HepG2 (cell line): Measurements from ENCODE around the gene HOXA7. TPM values are rescaled to one million over a fixed set of nuclear protein-coding genes. Genes with fewer than 3 reads are reported as not detected.
A peak's percentile ranks its signal among the peaks of the same experiment; 100 is the strongest.

ENCODE experiments used
- ASH2L ChIP-seq: fragments of 300-600, 200-600 bp; sonication (generic); IDR thresholded peaks from 2 replicates; pipeline ENCODE4 v1.7.0; 2017; ENCODE audit warnings: low read depth, mild to moderate bottlenecking, moderate library complexity, mixed read lengths, low read length; ENCODE audit not compliant: insufficient read length
- ELF4 ChIP-seq: sonication (generic); formaldehyde crosslinking; IDR thresholded peaks from 2 replicates; pipeline ENCODE4 v1.5.0; 2020; ENCODE audit warnings: missing genetic modification reagents, mild to moderate bottlenecking, moderate library complexity, borderline replicate concordance
- GPBP1L1 ChIP-seq: sonication (generic); formaldehyde crosslinking; IDR thresholded peaks from 2 replicates; pipeline ENCODE4 v1.5.0; 2020; ENCODE audit warnings: mild to moderate bottlenecking, missing genetic modification reagents
- MXD4 ChIP-seq: IDR thresholded peaks from 2 replicates; pipeline ENCODE4 v1.6.1; 2016; ENCODE audit warnings: mild to moderate bottlenecking, missing biosample characterization, missing genetic modification reagents
- NFE2 ChIP-seq: sonication (generic); formaldehyde crosslinking; IDR thresholded peaks from 2 replicates; pipeline ENCODE4 v1.4.0; 2020; ENCODE audit warnings: missing genetic modification reagents
- POLR2AphosphoS2 ChIP-seq: IDR thresholded peaks from 2 replicates; pipeline ENCODE4 v1.6.1; 2011; ENCODE audit warnings: low read depth, low read length, improper control_type of control experiment
- SMAD3 ChIP-seq: sonication (generic); formaldehyde crosslinking; IDR thresholded peaks from 2 replicates; pipeline ENCODE4 v1.4.0; 2020; ENCODE audit warnings: missing genetic modification reagents
- SMAD9 ChIP-seq: sonication (generic); formaldehyde crosslinking; IDR thresholded peaks from 2 replicates; pipeline ENCODE4 v1.5.1; 2020; ENCODE audit warnings: mild to moderate bottlenecking, missing genetic modification reagents
- SRF ChIP-seq: IDR thresholded peaks from 2 replicates; pipeline ENCODE4 v1.6.1; 2011; ENCODE audit warnings: mild to moderate bottlenecking, low read depth, low read length, moderate library complexity
- SRSF9 ChIP-seq: fragments of 200-400 bp; formaldehyde crosslinking; IDR thresholded peaks from 2 replicates; pipeline ENCODE4 v1.6.1; 2018; ENCODE audit warnings: borderline replicate concordance, mild to moderate bottlenecking, low read depth, low read length; ENCODE audit not compliant: insufficient read depth, poor library complexity, severe bottlenecking
- ZBTB42 ChIP-seq: sonication (generic); formaldehyde crosslinking; IDR thresholded peaks from 2 replicates; pipeline ENCODE4 v1.5.0; 2020; ENCODE audit warnings: mild to moderate bottlenecking, missing genetic modification reagents
- ZNF205 ChIP-seq: IDR thresholded peaks from 2 replicates; pipeline ENCODE4 v1.6.1; 2018; ENCODE audit warnings: missing biosample characterization, missing genetic modification reagents
- ZNF296 ChIP-seq: sonication (generic); formaldehyde crosslinking; conservative IDR thresholded peaks from 2 replicates; pipeline ENCODE4 v1.5.0; 2020; ENCODE audit warnings: mild to moderate bottlenecking, missing genetic modification reagents
- ZNF350 ChIP-seq: sonication (generic); formaldehyde crosslinking; IDR thresholded peaks from 2 replicates; pipeline ENCODE4 v1.4.0; 2020; ENCODE audit warnings: mild to moderate bottlenecking, low read depth, missing genetic modification reagents, borderline replicate concordance
- ZNF589 ChIP-seq: sonication (generic); formaldehyde crosslinking; conservative IDR thresholded peaks from 2 replicates; pipeline ENCODE4 v1.8.0; 2022; ENCODE audit warnings: mild to moderate bottlenecking, moderate library complexity, missing genetic modification reagents
- polyA plus RNA-seq, 8 experiments: library from polyadenylated mRNA; depleted of rRNA in 3 of 8; stranded (reverse) in 7 of 8; unstranded in 1 of 8; fragments of >200 nt; fragmentation: Illumina TruSeq in 4 of 8; extraction: Trizol in 4 of 8; gene quantifications; 2 replicates each; pipeline versions ENCODE4 v1.2.1 to v1.2.3, GENCODE V29; 2011 to 2016; ENCODE audit warnings: low read depth in 4 of 8, missing spikeins in 1 of 8, mixed read lengths in 1 of 8; ENCODE audit not compliant: insufficient read depth in 1 of 8
- total RNA-seq, 5 experiments: library from RNA; depleted of rRNA; stranded (reverse); fragments of >200 nt; fragmentation: Illumina TruSeq; extraction: Trizol; gene quantifications; 2 replicates each; pipeline ENCODE4 v1.2.3, GENCODE V29; 2016; ENCODE audit warnings: low read depth in 1 of 5
- TF ChIP-seq, protein P1 (sequence below): sonication (generic); formaldehyde crosslinking; IDR thresholded peaks from 2 replicates; pipeline ENCODE4 v1.5.1; 2020; ENCODE audit warnings: missing genetic modification reagents, mild to moderate bottlenecking, borderline replicate concordance
- TF ChIP-seq, protein P2 (sequence below): sonication (generic); formaldehyde crosslinking; IDR thresholded peaks from 2 replicates; pipeline ENCODE4 v1.5.0; 2020; ENCODE audit warnings: missing genetic modification reagents
- TF ChIP-seq, protein P3 (sequence below): IDR thresholded peaks from 2 replicates; pipeline ENCODE4 v1.6.1; 2016; ENCODE audit warnings: mild to moderate bottlenecking, missing biosample characterization, missing genetic modification reagents
- TF ChIP-seq, protein P4 (sequence below): sonication (generic); formaldehyde crosslinking; IDR thresholded peaks from 2 replicates; pipeline ENCODE4 v1.8.0; 2022; ENCODE audit warnings: mild to moderate bottlenecking, missing genetic modification reagents; ENCODE audit not compliant: insufficient replicate concordance

Gene HOXA7
- total and polyA plus RNA-seq, 2 of the 13 experiments (the other 11 are each of a cell fraction or from before 2014, with no cell fraction given): 0.05 TPM; not detected in 1

DNA sequence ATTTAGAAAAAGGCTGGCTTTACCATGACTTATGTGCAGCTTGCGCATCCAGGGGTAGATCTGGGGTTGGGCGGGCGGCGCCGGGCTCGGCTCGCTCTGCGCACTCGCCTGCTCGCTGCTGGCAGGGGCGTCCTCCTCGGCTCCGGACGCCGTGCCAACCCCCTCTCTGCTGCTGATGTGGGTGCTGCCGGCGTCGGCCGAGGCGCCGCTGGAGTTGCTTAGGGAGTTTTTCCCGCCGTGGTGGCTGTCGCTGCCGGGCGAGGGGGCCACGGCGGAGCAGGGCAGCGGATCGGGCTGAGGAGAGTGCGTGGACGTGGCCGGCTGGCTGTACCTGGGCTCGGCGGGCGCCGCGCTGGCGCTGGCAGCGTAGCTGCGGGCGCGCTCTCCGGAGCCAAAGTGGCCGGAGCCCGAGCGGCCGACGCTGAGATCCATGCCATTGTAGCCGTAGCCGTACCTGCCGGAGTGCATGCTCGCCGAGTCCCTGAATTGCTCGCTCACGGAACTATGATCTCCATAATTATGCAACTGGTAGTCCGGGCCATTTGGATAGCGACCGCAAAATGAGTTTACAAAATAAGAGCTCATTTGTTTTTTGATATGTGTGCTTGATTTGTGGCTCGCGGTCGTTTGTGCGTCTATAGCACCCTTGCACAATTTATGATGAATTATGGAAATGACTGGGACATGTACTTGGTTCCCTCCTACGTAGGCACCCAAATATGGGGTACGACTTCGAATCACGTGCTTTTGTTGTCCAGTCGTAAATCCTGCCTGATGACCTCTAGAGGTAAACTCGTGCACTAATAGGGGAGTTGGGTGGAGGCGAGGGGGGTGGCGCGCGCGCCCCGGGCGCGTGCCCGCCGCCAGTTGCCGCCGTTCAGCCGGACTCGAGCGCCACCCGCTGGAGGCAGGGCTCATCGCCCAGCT, 13.2 kb downstream of the HOXA7 start, which contains the start of gene HOXA5 (continued):
- TF ChIP-seq, protein P1, sequence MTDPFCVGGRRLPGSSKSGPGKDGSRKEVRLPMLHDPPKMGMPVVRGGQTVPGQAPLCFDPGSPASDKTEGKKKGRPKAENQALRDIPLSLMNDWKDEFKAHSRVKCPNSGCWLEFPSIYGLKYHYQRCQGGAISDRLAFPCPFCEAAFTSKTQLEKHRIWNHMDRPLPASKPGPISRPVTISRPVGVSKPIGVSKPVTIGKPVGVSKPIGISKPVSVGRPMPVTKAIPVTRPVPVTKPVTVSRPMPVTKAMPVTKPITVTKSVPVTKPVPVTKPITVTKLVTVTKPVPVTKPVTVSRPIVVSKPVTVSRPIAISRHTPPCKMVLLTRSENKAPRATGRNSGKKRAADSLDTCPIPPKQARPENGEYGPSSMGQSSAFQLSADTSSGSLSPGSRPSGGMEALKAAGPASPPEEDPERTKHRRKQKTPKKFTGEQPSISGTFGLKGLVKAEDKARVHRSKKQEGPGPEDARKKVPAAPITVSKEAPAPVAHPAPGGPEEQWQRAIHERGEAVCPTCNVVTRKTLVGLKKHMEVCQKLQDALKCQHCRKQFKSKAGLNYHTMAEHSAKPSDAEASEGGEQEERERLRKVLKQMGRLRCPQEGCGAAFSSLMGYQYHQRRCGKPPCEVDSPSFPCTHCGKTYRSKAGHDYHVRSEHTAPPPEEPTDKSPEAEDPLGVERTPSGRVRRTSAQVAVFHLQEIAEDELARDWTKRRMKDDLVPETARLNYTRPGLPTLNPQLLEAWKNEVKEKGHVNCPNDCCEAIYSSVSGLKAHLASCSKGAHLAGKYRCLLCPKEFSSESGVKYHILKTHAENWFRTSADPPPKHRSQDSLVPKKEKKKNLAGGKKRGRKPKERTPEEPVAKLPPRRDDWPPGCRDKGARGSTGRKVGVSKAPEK: no peak
- TF ChIP-seq SMAD3 (CRISPR knock-in tag): no peak
- no peak for TF ChIP-seq ZBTB42 (CRISPR knock-in tag)
- TF ChIP-seq SRF: peak; percentile 98
- no peak for TF ChIP-seq NFE2
- TF ChIP-seq, protein P2, sequence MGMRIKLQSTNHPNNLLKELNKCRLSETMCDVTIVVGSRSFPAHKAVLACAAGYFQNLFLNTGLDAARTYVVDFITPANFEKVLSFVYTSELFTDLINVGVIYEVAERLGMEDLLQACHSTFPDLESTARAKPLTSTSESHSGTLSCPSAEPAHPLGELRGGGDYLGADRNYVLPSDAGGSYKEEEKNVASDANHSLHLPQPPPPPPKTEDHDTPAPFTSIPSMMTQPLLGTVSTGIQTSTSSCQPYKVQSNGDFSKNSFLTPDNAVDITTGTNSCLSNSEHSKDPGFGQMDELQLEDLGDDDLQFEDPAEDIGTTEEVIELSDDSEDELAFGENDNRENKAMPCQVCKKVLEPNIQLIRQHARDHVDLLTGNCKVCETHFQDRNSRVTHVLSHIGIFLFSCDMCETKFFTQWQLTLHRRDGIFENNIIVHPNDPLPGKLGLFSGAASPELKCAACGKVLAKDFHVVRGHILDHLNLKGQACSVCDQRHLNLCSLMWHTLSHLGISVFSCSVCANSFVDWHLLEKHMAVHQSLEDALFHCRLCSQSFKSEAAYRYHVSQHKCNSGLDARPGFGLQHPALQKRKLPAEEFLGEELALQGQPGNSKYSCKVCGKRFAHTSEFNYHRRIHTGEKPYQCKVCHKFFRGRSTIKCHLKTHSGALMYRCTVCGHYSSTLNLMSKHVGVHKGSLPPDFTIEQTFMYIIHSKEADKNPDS (CRISPR knock-in tag): no peak
- no peak for TF ChIP-seq SMAD9 (CRISPR knock-in tag)
- TF ChIP-seq ELF4 (CRISPR knock-in tag): no peak
- no peak for TF ChIP-seq ZNF296
- TF ChIP-seq ZNF589 (CRISPR knock-in tag): no peak
- TF ChIP-seq MXD4 (CRISPR knock-in tag): no peak
- no peak for TF ChIP-seq POLR2AphosphoS2
- TF ChIP-seq ZNF205 (CRISPR knock-in tag): no peak
- TF ChIP-seq SRSF9: no peak
- no peak for TF ChIP-seq GPBP1L1 (CRISPR knock-in tag)
- peak; percentile 59 for TF ChIP-seq ASH2L
- TF ChIP-seq, protein P3, sequence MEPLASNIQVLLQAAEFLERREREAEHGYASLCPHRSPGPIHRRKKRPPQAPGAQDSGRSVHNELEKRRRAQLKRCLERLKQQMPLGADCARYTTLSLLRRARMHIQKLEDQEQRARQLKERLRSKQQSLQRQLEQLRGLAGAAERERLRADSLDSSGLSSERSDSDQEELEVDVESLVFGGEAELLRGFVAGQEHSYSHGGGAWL: no peak
- TF ChIP-seq, protein P4, sequence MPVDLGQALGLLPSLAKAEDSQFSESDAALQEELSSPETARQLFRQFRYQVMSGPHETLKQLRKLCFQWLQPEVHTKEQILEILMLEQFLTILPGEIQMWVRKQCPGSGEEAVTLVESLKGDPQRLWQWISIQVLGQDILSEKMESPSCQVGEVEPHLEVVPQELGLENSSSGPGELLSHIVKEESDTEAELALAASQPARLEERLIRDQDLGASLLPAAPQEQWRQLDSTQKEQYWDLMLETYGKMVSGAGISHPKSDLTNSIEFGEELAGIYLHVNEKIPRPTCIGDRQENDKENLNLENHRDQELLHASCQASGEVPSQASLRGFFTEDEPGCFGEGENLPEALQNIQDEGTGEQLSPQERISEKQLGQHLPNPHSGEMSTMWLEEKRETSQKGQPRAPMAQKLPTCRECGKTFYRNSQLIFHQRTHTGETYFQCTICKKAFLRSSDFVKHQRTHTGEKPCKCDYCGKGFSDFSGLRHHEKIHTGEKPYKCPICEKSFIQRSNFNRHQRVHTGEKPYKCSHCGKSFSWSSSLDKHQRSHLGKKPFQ: no peak
- TF ChIP-seq ZNF350 (CRISPR knock-in tag): no peak
